Stomach (tissue), 9 donors: ENCODE measurements around the gene SRSF3. TPM values are rescaled to one million over a fixed set of nuclear protein-coding genes. Genes with fewer than 3 reads are reported as not detected.

Source experiments
- DNase-seq, 2 donors: peaks; one replicate each; pipeline versions ENCODE4 v3.0.0 to v3.0.0-alpha.2; 2013 to 2019
- H3K27ac ChIP-seq, 5 donors: fragments of 200-600 bp in 4 of 5; sonication (generic) in 4 of 5; one replicate each; pipeline ENCODE4 v1.5.1; 2013 to 2019; ENCODE audit warnings: mild to moderate bottlenecking in 1 of 5, moderate library complexity in 1 of 5
- H3K27me3 ChIP-seq, 3 donors: fragments of 200-600 bp; sonication (generic); one replicate each; pipeline ENCODE4 v1.5.1; 2017 to 2019; ENCODE audit warnings: mixed run types in 1 of 3
- H3K36me3 ChIP-seq, 4 donors: fragments of 200-600 bp; sonication (generic); 1 replicate in 3 of 4; 2 replicates in 1 of 4; pipeline ENCODE4 v1.5.1; 2016 to 2019
- H3K4me1 ChIP-seq, 4 donors: fragments of 200-600 bp; sonication (generic); one replicate each; pipeline ENCODE4 v1.5.1; 2016 to 2019
- H3K4me3 ChIP-seq, 4 donors: fragments of 200-600 bp; sonication (generic) in 3 of 4; one replicate each; pipeline ENCODE4 v1.5.1; 2016 to 2019; ENCODE audit warnings: mild to moderate bottlenecking in 1 of 4
- H3K9me3 ChIP-seq, 4 donors: fragments of 200-600 bp; sonication (generic); one replicate each; pipeline ENCODE4 v1.5.1; 2016 to 2019
- CTCF ChIP-seq, 7 experiments: fragments of 450-650 bp in 4 of 7; fragments of 200-600 bp in 3 of 7; sonication (generic) in 3 of 7; IDR thresholded peaks; one replicate each; pipeline ENCODE4 v1.5.1; 2016 to 2019; ENCODE audit warnings: antibody characterized with exemption in 7 of 7, control low read depth in 2 of 7, mild to moderate bottlenecking in 1 of 7
- EP300 ChIP-seq: sonication (generic); formaldehyde crosslinking; IDR thresholded peaks from one replicate; pipeline ENCODE4 v1.6.1; 2017; ENCODE audit warnings: antibody characterized with exemption
- POLR2A ChIP-seq, 4 donors: fragments of 450-650 bp; IDR thresholded peaks; one replicate each; pipeline ENCODE4 v1.6.1; 2016; ENCODE audit warnings: antibody characterized with exemption in 4 of 4, control low read depth in 2 of 4, mild to moderate bottlenecking in 1 of 4, moderate library complexity in 1 of 4
- POLR2AphosphoS5 ChIP-seq, 3 donors: sonication (generic); formaldehyde crosslinking; IDR thresholded peaks; one replicate each; pipeline ENCODE4 v1.6.1; 2016; ENCODE audit warnings: antibody characterized with exemption in 3 of 3
- WGBS, 5 donors: extraction: QIAGEN DNeasy Blood & Tissue Kit in 3 of 5; methylation state at CpG; one replicate each; pipeline versions ENCODE4 v1.1.5 to v1.1.7; 2013 to 2018; 5-methylcytosine and 5-hydroxymethylcytosine counted together
- intact Hi-C: fragments of 100-400 bp; cut with DNase I; formaldehyde crosslinking; loops from one replicate; pipeline ENCODE4 v1.15.1; 2023; ENCODE audit warnings: low total_unique reads
- polyA plus RNA-seq, 3 donors: library from polyadenylated mRNA; stranded (reverse); fragments of 200-250 nt; gene quantifications; one replicate each; pipeline ENCODE4 v1.2.3, GENCODE V29; 2013
- total RNA-seq, 5 donors: library from RNA; depleted of rRNA; stranded (reverse); fragments of >200 nt; gene quantifications; one replicate each; pipeline versions ENCODE4 v1.1.0 to v1.2.3, GENCODE V29; 2014 to 2016
- donor health status: healthy with polysubstance abuse.
- donor health status: Bipolar disorder and iron deficiency.
- donor health status: healthy.

SRSF3 gene
- total and polyA plus RNA-seq, 8 donors, result 77.2 to 250 (median 146) TPM

- TF ChIP-seq EP300 (no peak), POLR2AphosphoS5 (IDR thresholded peaks at IDR 0.05) (no peak)
- WGBS, 5 donors, result 22 to 41% (median 23%) methylated on average over 2 of the region's 2 CpGs
Measured at GRCh38 chr6:36577301-36577700, 16.9 kb upstream of the SRSF3 start.

GRCh38 chr6:36578030-36578429 lies 16.1 kb upstream of the SRSF3 start:
- Histone ChIP-seq H3K36me3 (no peaks in the 10 kb centered on the region), H3K27me3 (no peaks in the 10 kb centered on the region), H3K27ac (no peak overlapping the region), H3K9me3 (no peaks in the 10 kb centered on the region), H3K4me3 (no peak overlapping the region), H3K4me1 (peaks cover 0 to 19% (median 12%) of the 10 kb centered on the region in 4 donors)
- 86 to 95% (median 90%) methylated on average over 5 of the region's 5 CpGs for WGBS, 5 donors
- intact Hi-C loops, result no loop called here
- TF ChIP-seq POLR2AphosphoS5 (IDR thresholded peaks at IDR 0.05) (no peak), POLR2A (IDR thresholded peaks at IDR 0.05) (no peak), CTCF (IDR thresholded peaks at IDR 0.05) (no peak), EP300 (no peak)
- no peak for DNase-seq

More at GRCh38 chr6:36577301-36577700, 16.9 kb upstream of the SRSF3 start:
- Histone ChIP-seq H3K4me3 (no peak overlapping the region), H3K27me3 (no peaks in the 10 kb centered on the region), H3K27ac (peak overlapping the region in 1 of 5 donors; percentile 27), H3K4me1 (peaks cover 0 to 19% (median 12%) of the 10 kb centered on the region in 4 donors), H3K36me3 (no peaks in the 10 kb centered on the region), H3K9me3 (no peaks in the 10 kb centered on the region)
- intact Hi-C loops, result no loop called here
- DNase-seq, result peak in 1 of 2 donors; percentile 61

GRCh38 chr6:36578431-36578830 lies 15.7 kb upstream of the SRSF3 start:
- H3K27me3 ChIP-seq, result no peaks in the 10 kb centered on the region
- TF ChIP-seq POLR2A (IDR thresholded peaks at IDR 0.05) (no peak), POLR2AphosphoS5 (IDR thresholded peaks at IDR 0.05) (no peak), EP300 (no peak), CTCF (IDR thresholded peaks at IDR 0.05) (no peak)
- DNase-seq, result no peak
- peak overlapping the region in 1 of 5 donors; percentile 76 for H3K27ac ChIP-seq
- intact Hi-C loops, result no loop called here
- no peaks in the 10 kb centered on the region for H3K9me3 ChIP-seq
- no peak overlapping the region for H3K4me3 ChIP-seq
- H3K36me3 ChIP-seq, result no peaks in the 10 kb centered on the region
- peaks cover 0 to 19% (median 12%) of the 10 kb centered on the region in 4 donors for H3K4me1 ChIP-seq
- 87 to 96% (median 95%) methylated on average over 4 of the region's 4 CpGs for WGBS, 5 donors

- WGBS, 5 donors, result 69 to 80% (median 75%) methylated on average over 8 of the region's 8 CpGs
- H3K36me3 ChIP-seq, result no peaks in the 10 kb centered on the region
- no peaks in the 10 kb centered on the region for H3K9me3 ChIP-seq
- DNase-seq, result no peak
- intact Hi-C loops, result no loop called here
- no peak for TF ChIP-seq POLR2AphosphoS5 (IDR thresholded peaks at IDR 0.05)
- no peak for TF ChIP-seq CTCF (IDR thresholded peaks at IDR 0.05)
- TF ChIP-seq POLR2A (IDR thresholded peaks at IDR 0.05), result no peak
- TF ChIP-seq EP300, result no peak
- H3K4me3 ChIP-seq, result no peak overlapping the region
- peaks cover 0 to 19% (median 12%) of the 10 kb centered on the region in 4 donors for H3K4me1 ChIP-seq
- peak overlapping the region in 4 of 5 donors; percentile 30 to 76 (median 56) for H3K27ac ChIP-seq
- no peaks in the 10 kb centered on the region for H3K27me3 ChIP-seq
Measured at GRCh38 chr6:36580184-36580526, 14.0 kb upstream of the SRSF3 start.

- Histone ChIP-seq H3K36me3 (no peaks in the 10 kb centered on the region), H3K4me1 (peaks cover 0 to 19% (median 12%) of the 10 kb centered on the region in 4 donors), H3K27ac (no peak overlapping the region), H3K4me3 (no peak overlapping the region), H3K27me3 (no peaks in the 10 kb centered on the region), H3K9me3 (no peaks in the 10 kb centered on the region)
- intact Hi-C loops, result no loop called here
- no peak for DNase-seq
- WGBS, 5 donors, result 69 to 92% (median 87%) methylated on average over 4 of the region's 4 CpGs
- no peak for TF ChIP-seq EP300
- no peak for TF ChIP-seq CTCF (IDR thresholded peaks at IDR 0.05)
- no peak for TF ChIP-seq POLR2A (IDR thresholded peaks at IDR 0.05)
- TF ChIP-seq POLR2AphosphoS5 (IDR thresholded peaks at IDR 0.05), result no peak
Measured at GRCh38 chr6:36581716-36582115, 12.4 kb upstream of the SRSF3 start.
